ENCODE measurements around the gene NTM.

The NTM gene

GRCh38 chr11:131561972-131562371 is 191.6 kb downstream of the NTM start:
- no peak for DNase-seq

DNA sequence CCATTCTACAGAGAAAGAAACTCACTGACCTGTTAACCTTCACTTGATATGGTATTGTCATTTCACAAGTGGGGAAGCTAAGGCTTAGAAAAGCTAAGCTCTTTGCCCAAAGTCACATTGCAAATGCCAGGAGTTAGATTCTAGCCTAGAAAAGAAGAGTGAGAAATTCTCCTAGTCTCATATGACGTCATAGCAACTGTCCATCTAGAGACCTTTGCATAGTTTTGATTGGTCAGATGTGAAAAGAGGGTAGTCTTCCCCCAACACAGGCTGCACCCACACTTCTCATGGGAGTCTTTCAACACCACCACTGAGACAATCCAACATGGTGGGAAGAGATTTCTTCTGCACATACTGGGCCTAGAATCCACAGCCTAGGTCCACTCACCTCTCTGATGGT is 197.9 kb downstream of the NTM start:
- no peak for DNase-seq

GRCh38 chr11:131571571-131571970 is 201.2 kb downstream of the NTM start:
- DNase-seq, result no peak

- DNase-seq, result no peak
Measured at GRCh38 chr11:131572423-131572822, 202.0 kb downstream of the NTM start.

DNA sequence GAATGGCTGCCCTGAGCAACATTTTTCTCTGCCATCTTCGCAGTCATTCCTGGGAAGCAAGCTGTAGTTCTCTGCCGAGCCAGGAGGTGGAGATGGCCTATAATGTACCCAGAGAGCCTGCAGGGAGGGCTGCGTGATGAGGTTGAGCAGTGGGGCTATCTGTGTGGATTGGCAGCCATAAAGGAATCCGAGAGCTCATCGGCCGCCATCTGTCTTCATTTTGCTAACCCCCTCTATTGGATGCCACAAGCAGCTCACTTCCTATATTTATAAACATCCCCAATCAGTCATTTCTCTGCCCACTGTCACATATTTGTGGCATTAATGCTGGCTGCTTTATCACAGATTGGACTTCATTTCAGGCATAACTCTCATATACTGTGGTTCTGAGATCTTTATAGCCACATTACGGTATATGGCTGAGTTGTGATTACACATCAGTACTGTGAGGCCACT is 209.5 kb downstream of the NTM start:
- DNase-seq, result no peak

DNA sequence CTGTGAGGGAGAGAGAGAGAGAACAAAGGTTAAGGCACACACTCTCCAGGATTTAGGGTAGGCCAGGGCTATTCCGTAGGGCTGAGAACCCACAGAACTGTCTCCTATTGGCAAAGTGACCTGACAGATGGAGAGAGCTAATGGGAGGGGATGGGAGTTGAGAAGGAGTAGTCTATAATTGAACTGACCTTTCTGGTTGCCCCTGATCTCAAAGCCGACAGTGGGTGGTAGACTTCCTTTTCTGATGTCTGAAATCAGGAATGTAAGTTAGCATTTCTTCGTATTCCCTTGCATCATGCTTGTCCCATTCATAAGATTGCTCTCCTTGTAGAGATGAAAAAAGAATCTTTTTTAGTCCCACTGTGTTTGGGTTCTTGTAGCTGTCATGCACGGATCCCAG is 210.1 kb downstream of the NTM start:
- DNase-seq, result no peak

DNA sequence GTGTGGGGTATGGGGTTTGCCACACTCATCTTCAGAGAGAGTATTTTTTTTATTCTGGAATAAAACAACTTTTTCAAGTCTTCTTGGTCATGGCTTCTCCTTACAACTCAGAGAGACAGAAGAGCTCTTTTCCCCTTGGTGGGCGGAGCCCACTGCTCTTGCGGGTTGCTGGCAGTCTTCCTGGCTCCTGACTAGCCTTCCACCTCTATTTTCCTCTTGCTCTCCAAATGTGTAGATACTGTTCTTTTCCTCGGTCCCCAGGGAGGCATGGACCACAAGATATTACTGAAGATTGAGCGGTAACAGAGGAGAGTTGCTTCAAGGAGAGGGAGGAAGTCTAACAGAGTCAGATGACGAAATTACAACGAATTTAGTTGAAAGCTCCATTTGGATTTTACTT is 210.6 kb downstream of the NTM start:
- DNase-seq, result no peak

DNA sequence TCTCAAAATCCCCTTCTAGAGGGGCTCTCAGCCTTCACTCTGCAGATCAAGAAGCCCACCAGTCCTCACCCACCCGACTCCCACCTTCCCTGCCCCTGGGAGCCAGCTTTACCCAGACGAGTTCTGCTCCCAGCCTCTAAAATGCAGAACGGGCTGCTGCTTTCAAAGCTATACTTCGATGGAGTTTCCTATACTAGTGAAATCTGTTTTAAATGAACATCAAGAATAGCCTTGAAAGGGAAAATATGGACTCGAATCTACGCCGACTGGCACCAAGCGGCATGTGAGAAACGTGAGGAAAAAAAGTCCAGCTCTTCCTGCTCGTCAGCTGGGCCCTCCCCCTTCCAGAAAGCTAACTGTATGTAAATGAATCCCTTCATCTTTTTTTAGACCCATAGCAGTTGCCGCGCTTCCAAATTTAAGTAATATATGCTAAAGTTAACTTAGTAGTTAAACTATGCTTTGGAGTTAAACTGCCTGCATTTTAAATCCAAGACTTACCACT is 211.7 kb downstream of the NTM start:
- no peak for DNase-seq

- no peak for DNase-seq
Measured at GRCh38 chr11:131583421-131583820, 213.0 kb downstream of the NTM start.

- no peak for DNase-seq
Measured at GRCh38 chr11:131583938-131584337, 213.5 kb downstream of the NTM start.

- DNase-seq, result no peak
Measured at GRCh38 chr11:131584785-131585592, 214.6 kb downstream of the NTM start.

- no peak for DNase-seq
Measured at GRCh38 chr11:131588057-131588456, 217.6 kb downstream of the NTM start.

DNA sequence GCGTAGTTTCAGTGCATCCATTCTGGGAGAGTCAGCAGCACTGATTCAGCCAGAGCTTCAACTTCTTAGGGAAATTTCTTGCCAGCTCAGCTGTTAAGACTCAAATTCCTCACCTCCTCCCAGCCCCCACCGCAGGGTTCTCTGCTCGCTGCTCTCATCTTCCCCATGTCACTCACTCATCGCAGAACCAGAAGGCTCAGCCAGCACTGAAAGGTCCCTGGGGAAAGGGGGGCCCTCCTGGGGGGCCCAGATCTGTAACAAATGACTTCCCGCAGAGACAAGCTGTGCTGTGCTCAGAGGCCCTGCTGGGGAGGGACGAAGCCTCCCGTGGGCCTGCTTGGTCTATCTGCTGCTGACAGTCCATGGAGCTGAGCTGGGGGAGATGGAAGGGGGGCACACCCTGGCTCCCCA is 220.6 kb downstream of the NTM start:
- no peak for DNase-seq

- no peak for DNase-seq
Measured at GRCh38 chr11:131592152-131592551, 221.7 kb downstream of the NTM start.

DNA sequence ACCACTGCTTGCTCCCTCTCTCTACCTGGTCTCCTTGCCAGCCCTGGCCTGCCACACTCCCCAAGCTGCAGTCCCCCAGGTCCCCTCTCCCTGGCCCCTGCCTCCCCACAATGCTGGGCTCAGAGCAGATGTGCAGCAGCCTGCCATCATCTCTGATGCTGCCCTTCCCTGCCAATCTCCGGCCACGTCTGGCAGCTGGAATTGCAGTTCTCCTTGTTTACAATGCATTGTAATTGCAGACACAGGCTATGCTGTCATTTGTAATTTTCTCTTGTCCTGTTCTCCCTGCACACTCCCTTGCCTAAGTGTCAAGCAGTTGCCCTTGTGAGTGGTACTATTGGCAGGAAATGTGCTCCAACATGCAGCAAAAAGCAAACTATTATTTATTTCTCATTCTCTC is 222.3 kb downstream of the NTM start:
- no peak for DNase-seq

DNA sequence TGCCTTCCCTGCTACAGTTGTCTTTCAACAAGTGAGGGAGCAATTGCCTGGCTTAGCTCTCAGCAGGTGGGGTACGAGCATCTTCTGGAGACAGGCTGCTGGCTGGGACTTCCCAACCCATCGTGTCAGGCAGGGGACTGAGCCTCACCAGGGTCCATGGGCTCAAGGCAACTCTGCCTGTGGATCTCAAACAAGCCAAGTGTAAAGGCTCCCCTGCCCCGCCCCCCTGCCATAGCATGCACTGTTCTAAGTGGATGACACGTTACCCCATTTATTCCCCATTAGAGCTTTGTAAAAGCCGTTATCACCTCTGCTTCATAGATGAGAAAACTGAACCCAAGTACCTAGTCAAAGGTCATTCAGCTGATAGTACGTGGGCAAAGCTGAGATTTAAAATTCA is 222.9 kb downstream of the NTM start:
- DNase-seq, result no peak

- DNase-seq, result no peak
Measured at GRCh38 chr11:131595797-131596196, 225.4 kb downstream of the NTM start.

GRCh38 chr11:131597890-131598289 is 227.5 kb downstream of the NTM start:
- DNase-seq, result no peak

GRCh38 chr11:131598305-131598704 is 227.9 kb downstream of the NTM start:
- no peak for DNase-seq

DNA sequence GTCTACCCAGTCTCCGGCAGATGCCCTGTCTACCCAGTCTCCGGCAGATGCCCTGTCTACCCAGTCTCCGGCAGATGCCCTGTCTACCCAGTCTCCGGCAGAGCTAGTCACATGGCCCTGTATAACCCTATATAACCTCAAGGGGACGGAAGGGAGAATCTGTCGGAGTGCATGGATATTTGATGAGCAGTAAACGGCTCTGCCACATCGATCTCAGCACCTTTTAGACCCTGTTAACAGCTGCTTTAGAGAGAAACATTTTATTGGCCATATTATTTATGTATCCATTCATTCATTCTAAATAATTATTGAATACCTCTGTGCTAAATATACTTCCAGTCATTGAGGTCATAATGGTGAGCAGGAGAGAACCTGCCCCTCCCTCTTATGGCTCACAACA is 228.9 kb downstream of the NTM start:
- no peak for DNase-seq

DNA sequence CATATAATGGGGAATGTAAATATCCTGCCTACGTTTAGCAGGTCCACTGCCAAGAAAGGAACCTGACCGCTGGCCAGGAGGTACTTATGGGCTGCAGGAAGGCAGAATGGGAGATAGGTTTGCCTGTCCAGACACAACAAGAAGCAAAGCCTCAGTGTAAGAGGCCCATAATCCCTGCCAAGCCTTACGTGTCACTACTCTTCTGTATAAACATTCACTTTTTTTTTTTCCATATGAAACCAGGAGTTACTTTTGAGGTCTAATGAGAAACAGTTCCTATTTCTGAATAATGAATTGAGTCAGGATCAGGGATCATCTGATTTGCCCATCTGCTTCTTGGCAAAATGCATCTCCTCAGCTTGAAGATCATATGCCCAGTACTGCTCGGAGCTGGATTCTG is 230.2 kb downstream of the NTM start:
- no peak for DNase-seq

- no peak for DNase-seq
Measured at GRCh38 chr11:131601586-131601985, 231.2 kb downstream of the NTM start.

DNA sequence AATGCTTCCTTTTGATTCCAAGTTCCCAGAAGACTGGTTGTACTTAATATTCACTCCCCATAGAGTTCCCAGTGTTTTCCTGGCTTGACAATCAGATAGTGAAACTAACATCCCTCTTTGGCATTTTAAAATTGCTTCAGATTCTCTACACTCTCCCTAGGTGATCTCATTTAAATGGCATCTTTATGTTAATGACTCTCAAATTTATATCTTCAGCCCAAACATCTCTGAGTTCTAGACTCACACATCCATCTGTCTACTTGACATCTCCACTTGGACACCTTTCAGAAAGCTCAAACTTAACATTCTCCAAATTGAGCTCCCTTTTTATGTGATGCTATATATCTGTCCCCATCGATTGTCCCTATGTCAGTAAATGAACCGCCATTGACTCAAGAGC is 232.0 kb downstream of the NTM start:
- no peak for DNase-seq

DNA sequence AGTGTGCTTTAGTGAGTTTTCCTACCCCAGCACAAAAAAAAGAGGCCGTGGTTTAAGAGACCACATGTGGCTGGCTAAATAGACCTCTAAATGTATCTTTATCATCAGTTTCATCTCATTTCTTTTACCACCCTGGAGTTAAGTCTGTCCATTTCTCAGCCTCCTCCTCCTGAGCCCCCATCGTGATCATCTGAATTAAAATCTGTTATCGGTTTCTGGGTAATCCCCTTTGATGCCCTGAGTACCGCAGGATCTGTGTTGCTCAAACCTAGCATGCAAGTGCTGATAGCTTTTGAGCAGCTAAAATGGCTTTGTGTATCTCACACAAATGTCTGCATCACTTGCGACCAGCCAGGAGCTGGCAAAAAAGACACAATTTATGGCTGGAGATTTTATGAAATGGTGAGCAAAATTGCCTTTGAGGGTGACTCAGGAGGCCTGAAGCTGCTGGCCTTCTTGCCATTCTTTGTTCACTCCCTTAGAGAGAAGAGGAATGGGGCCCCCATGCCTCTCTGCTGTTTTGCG is 236.5 kb downstream of the NTM start:
- DNase-seq, result no peak

DNA sequence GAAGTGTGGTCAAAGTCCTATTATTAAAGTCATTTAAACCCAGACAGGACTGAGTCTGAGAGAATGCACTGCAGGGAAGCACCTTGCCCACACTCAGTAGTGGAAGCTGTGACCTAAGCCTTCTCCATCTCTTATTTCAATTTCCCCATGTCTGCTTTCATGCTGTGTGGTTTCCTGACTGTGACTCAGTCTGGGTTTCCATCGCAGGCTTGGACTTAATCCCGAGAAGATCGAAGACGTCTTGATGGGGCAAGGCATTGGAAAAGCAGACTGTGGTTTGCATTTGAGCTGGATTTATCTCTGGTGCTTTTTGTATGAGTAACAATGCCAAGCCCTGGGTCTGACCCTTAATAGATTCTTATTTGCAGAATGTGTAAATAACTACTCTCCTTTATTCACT is 238.9 kb downstream of the NTM start:
- no peak for DNase-seq

Data from CD4-positive, alpha-beta T cell treated with Interleukin-6 for 4 hours (primary cell).